Measurements from ENCODE around the gene WLS.
"Not testable (repeated sequence)": the region's sequence is repeated elsewhere in the genome, so short reads cannot be mapped to it uniquely, and the experiment has no call there.

The WLS gene

GRCh38 chr1:68198752-68199151 lies 33.6 kb downstream of the WLS start:
- peak; percentile 75 for DNase-seq (ENCODE audit: low read depth)

- peak; percentile 58 for DNase-seq (ENCODE audit: low read depth)
Observed at GRCh38 chr1:68197891-68198290, 34.4 kb downstream of the WLS start.

GRCh38 chr1:68197461-68197860 lies 34.9 kb downstream of the WLS start:
- no peak for DNase-seq (ENCODE audit: low read depth)

GRCh38 chr1:68196676-68197075 lies 35.6 kb downstream of the WLS start:
- no peak for DNase-seq (ENCODE audit: low read depth)

- DNase-seq (ENCODE audit: low read depth), result no peak
Observed at GRCh38 chr1:68191717-68192116, 40.6 kb downstream of the WLS start.

- peak; percentile 88 for DNase-seq (ENCODE audit: low read depth)
Observed at GRCh38 chr1:68188644-68189340, 43.5 kb downstream of the WLS start.

- DNase-seq (ENCODE audit: low read depth), result peak; percentile 96
Observed at GRCh38 chr1:68188060-68188538, 44.2 kb downstream of the WLS start.

- no peak for DNase-seq (ENCODE audit: low read depth)
Observed at GRCh38 chr1:68185743-68186142, 46.6 kb downstream of the WLS start.

- no peak for DNase-seq (ENCODE audit: low read depth)
Observed at GRCh38 chr1:68183895-68184294, 48.4 kb downstream of the WLS start.

- DNase-seq (ENCODE audit: low read depth), result no peak
Observed at GRCh38 chr1:68181165-68181556, 51.2 kb downstream of the WLS start.

- no peak for DNase-seq (ENCODE audit: low read depth)
Observed at GRCh38 chr1:68180441-68181164, 51.7 kb downstream of the WLS start.

- peak; percentile 40 for DNase-seq (ENCODE audit: low read depth)
Observed at GRCh38 chr1:68178821-68179490, 53.4 kb downstream of the WLS start.

- peak; percentile 78 for DNase-seq (ENCODE audit: low read depth)
Observed at GRCh38 chr1:68175621-68176398, 56.5 kb downstream of the WLS start.

- peak; percentile 68 for DNase-seq (ENCODE audit: low read depth)
Observed at GRCh38 chr1:68174738-68175113, 57.6 kb downstream of the WLS start.

GRCh38 chr1:68173936-68174737 lies 58.2 kb downstream of the WLS start:
- DNase-seq (ENCODE audit: low read depth), result peak; percentile 93

GRCh38 chr1:68173283-68173935 lies 58.9 kb downstream of the WLS start:
- DNase-seq (ENCODE audit: low read depth), result no peak

- DNase-seq (ENCODE audit: low read depth), result not testable (repeated sequence)
Observed at GRCh38 chr1:68171795-68172194, 60.5 kb downstream of the WLS start.

- no peak for DNase-seq (ENCODE audit: low read depth)
Observed at GRCh38 chr1:68168545-68169171, 63.7 kb downstream of the WLS start.

GRCh38 chr1:68167211-68167610 lies 65.1 kb downstream of the WLS start:
- DNase-seq (ENCODE audit: low read depth), result no peak

GRCh38 chr1:68166348-68166747 lies 66.0 kb downstream of the WLS start:
- DNase-seq (ENCODE audit: low read depth), result peak; percentile 30
